K562 treated with DMSO at 1 percent for 48 hours (cell line): ENCODE results near the gene ATAD3A. TPM values are rescaled to one million over a fixed set of nuclear protein-coding genes. Genes with fewer than 3 reads are reported as not detected.

Source experiments
- total RNA-seq: library from RNA; unstranded; fragments of 300-600 nt; gene quantifications from 2 replicates; pipeline ENCODE4 v1.2.3, GENCODE V29; 2022; ENCODE audit warnings: low replicate concordance; ENCODE audit errors: extremely low read depth

ATAD3A gene
- 223 TPM in 1 of 2 replicates, not detected in the other for total RNA-seq

GRCh38 chr1:1511533-1512285 lies at the start of gene ATAD3A:
Gene ATAD3A (plus strand): TSS chr1:1512162. CDS start chr1:1512269, 107 bp downstream.

DNA sequence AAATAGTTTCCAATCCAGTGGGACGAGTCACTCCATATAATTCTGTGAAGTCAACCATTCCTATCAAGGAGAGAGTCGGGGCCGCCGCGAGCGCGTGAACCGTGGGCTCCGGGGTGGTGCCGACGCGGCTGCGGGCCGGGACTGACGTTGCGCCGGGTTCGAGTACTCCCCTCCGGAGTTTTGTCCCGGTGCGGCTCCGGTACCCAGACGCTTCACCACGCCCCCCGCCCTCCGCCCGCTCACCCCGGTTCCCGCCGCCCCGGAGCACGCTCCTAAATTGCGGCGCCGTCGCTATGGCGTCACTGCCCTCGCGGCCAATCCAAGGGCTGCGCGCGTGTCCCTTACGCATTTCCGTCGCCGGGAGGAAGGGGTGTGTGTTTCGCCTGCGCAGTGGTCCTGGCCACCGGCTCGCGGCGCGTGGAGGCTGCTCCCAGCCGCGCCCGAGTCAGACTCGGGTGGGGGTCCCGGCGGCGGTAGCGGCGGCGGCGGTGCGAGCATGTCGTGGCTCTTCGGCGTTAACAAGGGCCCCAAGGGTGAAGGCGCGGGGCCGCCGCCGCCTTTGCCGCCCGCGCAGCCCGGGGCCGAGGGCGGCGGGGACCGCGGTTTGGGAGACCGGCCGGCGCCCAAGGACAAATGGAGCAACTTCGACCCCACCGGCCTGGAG lies 40.4 kb upstream of the ATAD3A start, which contains the start of gene ATAD3B:
TSS of gene ATAD3B (plus strand) at position 377 of the 664 bp plus-strand sequence. CDS start at position 497, 120 bp downstream.

GRCh38 chr1:1540090-1540817 lies 28.3 kb downstream of the ATAD3A start, which contains the start of gene TMEM240:
Gene TMEM240 (minus strand): TSS chr1:1540624. CDS start chr1:1540346, 278 bp downstream.

DNA sequence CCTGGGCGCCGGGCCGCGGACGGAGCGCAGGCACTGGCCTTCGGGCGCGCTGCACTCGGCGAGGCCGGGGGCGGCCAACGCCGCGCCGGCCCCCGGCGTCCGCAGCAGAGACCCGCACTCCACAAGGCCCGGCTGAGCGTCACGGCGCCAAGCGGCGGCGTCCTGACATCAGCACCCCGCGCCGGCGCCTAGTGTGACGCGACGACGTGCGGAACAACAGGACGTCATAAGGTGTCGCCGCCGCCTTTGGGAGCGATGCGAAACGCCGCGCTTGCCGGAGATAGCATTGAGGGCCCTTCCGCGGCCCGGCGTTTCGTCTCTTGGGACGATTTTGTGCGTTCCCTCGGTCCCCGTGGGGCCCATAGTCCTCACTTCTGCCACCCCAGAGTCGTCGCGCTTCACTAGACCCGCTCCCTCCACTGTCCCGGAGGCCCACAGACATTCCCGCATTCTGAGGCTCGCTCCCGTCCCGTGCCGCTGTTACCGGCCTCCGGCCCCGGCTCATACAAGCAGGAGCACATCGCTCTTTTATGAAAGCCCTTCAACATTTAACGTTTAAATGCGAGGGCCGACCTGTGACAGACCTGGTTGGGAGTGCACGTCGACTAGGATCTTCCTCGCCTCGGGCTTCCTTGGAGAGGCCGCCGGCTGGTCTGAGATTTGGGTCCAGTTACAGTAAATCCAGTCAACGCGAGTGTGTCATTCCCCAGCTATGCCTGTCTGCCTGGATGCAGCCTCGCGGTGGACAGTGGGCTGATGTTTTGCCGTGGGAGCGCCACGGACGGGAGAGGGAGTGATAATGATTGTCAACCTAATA lies 63.0 kb downstream of the ATAD3A start, which contains the start of gene SSU72:
TSS of gene SSU72 (minus strand) at position 143 of the 817 bp plus-strand sequence. CDS start 306 bp downstream, outside the sequence.

Other genes starting within 250 kb of the ATAD3A start
- not detected in 2 replicates for gene UBE2J2, start 238.3 kb upstream of the ATAD3A start, total RNA-seq
- gene SCNN1D, start 231.7 kb upstream of the ATAD3A start, total RNA-seq, result not detected in 2 replicates
- 171 TPM in 1 of 2 replicates, not detected in the other for gene ACAP3, start 204.2 kb upstream of the ATAD3A start, total RNA-seq
- gene PUSL1, start 203.6 kb upstream of the ATAD3A start, total RNA-seq, result not detected in 2 replicates
- not detected in 2 replicates for gene INTS11, start 187.5 kb upstream of the ATAD3A start, total RNA-seq
- not detected in 2 replicates for gene CPTP, start 187.4 kb upstream of the ATAD3A start, total RNA-seq
- not detected in 2 replicates for gene TAS1R3, start 180.9 kb upstream of the ATAD3A start, total RNA-seq
- gene DVL1, start 162.7 kb upstream of the ATAD3A start, total RNA-seq, result not detected in 2 replicates
- gene MXRA8, start 153.6 kb upstream of the ATAD3A start, total RNA-seq, result not detected in 2 replicates
- not detected in 2 replicates for gene AURKAIP1, start 137.0 kb upstream of the ATAD3A start, total RNA-seq
- not detected in 2 replicates for gene CCNL2, start 112.8 kb upstream of the ATAD3A start, total RNA-seq
- gene MRPL20, start 104.9 kb upstream of the ATAD3A start, total RNA-seq, result not detected in 2 replicates
- gene ANKRD65, start 90.9 kb upstream of the ATAD3A start, total RNA-seq, result not detected in 2 replicates
- not detected in 2 replicates for gene VWA1, start 76.5 kb upstream of the ATAD3A start, total RNA-seq
- not detected in 2 replicates for gene ATAD3C, start 62.5 kb upstream of the ATAD3A start, total RNA-seq
- not detected in 2 replicates for gene ATAD3B, start 40.4 kb upstream of the ATAD3A start, total RNA-seq
- not detected in 2 replicates for gene TMEM240, start 28.5 kb downstream of the ATAD3A start, total RNA-seq
- not detected in 2 replicates for gene SSU72, start 62.7 kb downstream of the ATAD3A start, total RNA-seq
- not detected in 2 replicates for gene FNDC10, start 88.0 kb downstream of the ATAD3A start, total RNA-seq
- gene MIB2, start 103.3 kb downstream of the ATAD3A start, total RNA-seq, result not detected in 2 replicates
- not detected in 2 replicates for gene MMP23B, start 120.0 kb downstream of the ATAD3A start, total RNA-seq
- not detected in 2 replicates for gene CDK11B, start 146.8 kb downstream of the ATAD3A start, total RNA-seq
- not detected in 2 replicates for gene SLC35E2B, start 180.6 kb downstream of the ATAD3A start, total RNA-seq
- not detected in 2 replicates for gene CDK11A, start 212.2 kb downstream of the ATAD3A start, total RNA-seq